GM10248 (cell line): ENCODE results near the gene C12orf42.

Experiments used
- CTCF ChIA-PET: fragments of 300-600 bp; sonication (Branson Sonifier 250); formaldehyde crosslinking; extraction: SDS; loops from one replicate; lab custom pipeline; 2021; ENCODE audit warnings: antibody characterized with exemption; lab: Yijun Ruan, JAX
- POLR2A ChIA-PET: fragments of 350-650 bp; sonication (Branson Sonifier 250); formaldehyde crosslinking; extraction: SDS; loops from one replicate; lab custom pipeline; 2020; ENCODE audit warnings: antibody characterized with exemption; lab: Yijun Ruan, JAX
- DNase-seq: peaks from one replicate; pipeline ENCODE4 v3.0.0; 2012; ENCODE audit errors: extremely low spot score
- CTCF ChIP-seq: IDR thresholded peaks from 2 replicates; pipeline ENCODE4 v1.5.1; 2012; ENCODE audit warnings: mild to moderate bottlenecking, low read depth; ENCODE audit errors: extremely low read depth, missing control alignments, control extremely low read depth

C12orf42 gene

GRCh38 chr12:103515341-103515740 lies 19.6 kb upstream of the C12orf42 start:
- POLR2A ChIA-PET, result no interaction called here
- DNase-seq, result no peak
- CTCF ChIA-PET, result interaction anchor here (0.9 to 1.3 kb wide), 3 partner anchors 12 to 15 kb away, joined by 3 to 4 read pairs (median 3); no protein-coding TSS in a partner anchor
- TF ChIP-seq CTCF, result no peak

DNA sequence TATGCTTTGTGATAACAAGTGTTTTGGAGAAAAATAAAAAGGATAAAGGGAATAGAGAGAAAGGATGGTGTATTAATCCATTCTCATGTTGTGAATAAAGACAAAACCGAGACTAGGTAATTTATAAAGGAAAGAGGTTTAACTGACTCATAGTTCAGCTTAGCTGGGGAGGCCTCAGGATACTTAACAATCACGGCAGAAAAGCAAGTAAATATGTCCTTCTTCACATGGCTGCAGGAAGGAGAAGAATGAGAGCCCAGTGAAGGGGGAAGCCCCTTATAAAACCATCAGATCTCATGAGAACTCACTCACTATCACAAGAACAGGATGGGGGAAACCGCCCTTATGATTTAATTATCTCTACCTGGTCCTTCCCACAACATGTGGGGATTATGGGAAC lies 18.1 kb upstream of the C12orf42 start:
- no peak for TF ChIP-seq CTCF
- no peak for DNase-seq
- CTCF ChIA-PET, result interaction anchor here (2.7 kb wide), 1 partner anchor 13 kb away, joined by 13 read pairs; no protein-coding TSS in a partner anchor
- POLR2A ChIA-PET, result no interaction called here

GRCh38 chr12:103505371-103506236 lies 9.8 kb upstream of the C12orf42 start:
- CTCF ChIA-PET, result interaction anchor here (0.7 to 6.3 kb wide), 9 partner anchors 8 to 622 kb away, joined by 3 to 40 read pairs (median 7); partner anchors contain the start of gene C12orf42
- DNase-seq, result peak; percentile 79

GRCh38 chr12:103504606-103505005 lies 8.8 kb upstream of the C12orf42 start:
- POLR2A ChIA-PET, result no interaction called here

More at GRCh38 chr12:103505371-103506236, 9.8 kb upstream of the C12orf42 start:
- POLR2A ChIA-PET, result no interaction called here
- TF ChIP-seq CTCF, result no peak

GRCh38 chr12:103503546-103504480 lies 8.0 kb upstream of the C12orf42 start:
- ChIA-PET POLR2A (no interaction called here), CTCF (interaction anchor here (0.7 to 6.3 kb wide), 21 partner anchors 7 to 620 kb away, joined by 3 to 40 read pairs (median 3); no protein-coding TSS in a partner anchor)
- peak; percentile 51 for DNase-seq
- TF ChIP-seq CTCF, result peak; percentile 72

More at GRCh38 chr12:103504606-103505005, 8.8 kb upstream of the C12orf42 start:
- no peak for DNase-seq
- no peak for TF ChIP-seq CTCF
- CTCF ChIA-PET, result interaction anchor here (0.7 to 6.3 kb wide), 18 partner anchors 8 to 621 kb away, joined by 3 to 40 read pairs (median 3); no protein-coding TSS in a partner anchor
